Measurements from ENCODE around the gene CHCHD10. TPM values are rescaled to one million over a fixed set of nuclear protein-coding genes. Genes with fewer than 3 reads are reported as not detected.

CHCHD10 gene
- total and polyA plus RNA-seq, 2 of the 8 experiments (the other 6 are each of a cell fraction or from before 2014, with no cell fraction given), result 58.3 to 94.5 TPM

DNA sequence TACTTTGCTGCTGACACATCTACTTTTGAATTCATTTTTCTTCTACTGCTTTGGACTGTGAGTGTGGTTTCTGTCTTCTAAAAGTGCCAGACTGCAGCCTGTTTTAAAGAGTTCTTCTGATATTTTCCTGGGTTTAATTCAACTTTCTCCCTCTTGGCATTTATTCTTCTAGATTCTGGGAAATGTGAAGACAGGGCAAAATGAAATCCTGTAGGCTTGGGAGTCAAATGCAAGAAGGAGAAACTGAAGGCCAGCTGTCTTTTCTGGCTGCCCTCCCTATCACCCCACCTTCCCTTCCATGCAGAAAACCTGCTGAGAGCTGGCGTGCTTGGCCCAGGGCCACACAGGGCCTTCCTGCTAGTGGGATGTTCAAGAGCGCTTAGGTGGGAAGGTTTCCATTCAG, 24.5 kb downstream of the CHCHD10 start (continued):
- TF ChIP-seq TBP (IDR thresholded peaks at IDR 0.05; ENCODE audit: low read depth, low read length) (no peak), BCL11A (IDR thresholded peaks at IDR 0.05; ENCODE audit: low read depth in 2 of 2, low read length in 2 of 2) (no peak), EP300 (IDR thresholded peaks at IDR 0.05; ENCODE audit: borderline replicate concordance in 1 of 2, low read depth in 2 of 2, low read length in 2 of 2) (no peak), POU5F1 (IDR thresholded peaks at IDR 0.05; ENCODE audit: low read depth, low read length) (no peak)
